T-helper 1 cell treated with Interleukin-12 subunit alpha and Interleukin-12 subunit beta and Interleukin-4 antibody, amounts not matched to agents 30 μg/mL and 1 μg/mL, for 36 hours (primary cell): ENCODE results near the gene PTMS.

Source experiments
- H3K27ac Mint-ChIP-seq: one replicate; pipeline ENCODE4 v1.8.0; 2021; ENCODE audit warnings: mild to moderate bottlenecking, mixed read lengths
- H3K27me3 Mint-ChIP-seq: one replicate; pipeline ENCODE4 v1.8.0; 2021; ENCODE audit warnings: low read depth, mixed read lengths
- H3K36me3 Mint-ChIP-seq: one replicate; pipeline ENCODE4 v1.8.0; 2021; ENCODE audit warnings: low read depth, mixed read lengths
- H3K4me1 Mint-ChIP-seq: one replicate; pipeline ENCODE4 v1.8.0; 2021; ENCODE audit warnings: low read depth, mixed read lengths
- H3K4me3 Mint-ChIP-seq: one replicate; pipeline ENCODE4 v1.8.0; 2021; ENCODE audit warnings: mild to moderate bottlenecking, moderate library complexity, mixed read lengths
- H3K9me3 Mint-ChIP-seq: one replicate; pipeline ENCODE4 v1.8.0; 2021; ENCODE audit warnings: mixed read lengths

Gene PTMS

DNA sequence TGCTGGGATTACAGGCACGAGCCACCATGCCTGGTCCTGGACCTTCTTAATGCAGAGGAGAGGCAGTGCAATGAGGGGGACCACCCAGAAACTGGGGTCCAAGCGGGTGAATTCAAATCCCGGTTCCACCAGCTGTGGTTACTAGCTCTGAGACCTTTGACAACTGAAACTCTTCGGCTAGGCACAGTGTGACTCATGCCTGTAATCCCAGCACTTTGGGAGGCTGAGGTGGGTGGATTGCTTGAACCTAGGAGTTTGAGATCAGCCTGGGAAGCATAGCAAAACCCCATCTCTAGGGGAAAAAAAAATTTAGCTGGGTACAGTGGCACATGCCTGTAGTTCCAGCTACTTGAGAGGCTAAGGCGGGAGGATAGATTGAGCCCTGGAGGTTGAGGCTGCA is 18.1 kb downstream of the PTMS start:
- H3K27me3 Mint-ChIP-seq, result no peaks in the 10 kb centered on the region

DNA sequence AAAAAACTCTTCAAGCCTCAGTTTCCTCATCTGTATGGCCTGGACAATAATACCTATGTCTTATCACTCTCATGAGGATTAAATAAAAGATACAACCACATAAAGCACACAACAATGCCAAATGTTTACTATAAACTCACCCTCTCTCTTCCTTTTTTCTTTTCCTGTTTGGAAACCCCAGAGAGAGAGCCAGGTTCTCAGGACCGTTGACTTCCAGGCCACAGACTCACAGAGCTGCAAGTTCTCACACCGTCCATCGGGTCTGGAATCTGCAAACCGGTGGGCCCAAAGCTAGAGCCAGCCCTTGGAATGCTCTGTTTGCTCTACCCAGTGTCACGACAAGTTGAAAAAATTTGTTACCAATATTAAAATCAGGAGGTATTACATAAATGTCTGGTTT is 18.6 kb downstream of the PTMS start:
- Mint-ChIP-seq H3K27ac (no peak overlapping the region), H3K36me3 (peaks cover 1% of the 10 kb centered on the region), H3K4me3 (no peak overlapping the region), H3K9me3 (no peaks in the 10 kb centered on the region), H3K27me3 (no peaks in the 10 kb centered on the region), H3K4me1 (peaks cover 55% of the 10 kb centered on the region)

More for the DNA sequence above, 18.1 kb downstream of the PTMS start:
- Mint-ChIP-seq H3K9me3 (no peaks in the 10 kb centered on the region), H3K36me3 (no peaks in the 10 kb centered on the region), H3K27ac (no peak overlapping the region), H3K4me3 (no peak overlapping the region), H3K4me1 (peaks cover 56% of the 10 kb centered on the region)

GRCh38 chr12:6786416-6787094 is 20.4 kb downstream of the PTMS start:
- H3K36me3 Mint-ChIP-seq, result peaks cover 5% of the 10 kb centered on the region
- peak overlapping the region; percentile 63 for H3K4me3 Mint-ChIP-seq
- no peaks in the 10 kb centered on the region for H3K27me3 Mint-ChIP-seq
- H3K4me1 Mint-ChIP-seq, result peaks cover 49% of the 10 kb centered on the region
- H3K9me3 Mint-ChIP-seq, result no peaks in the 10 kb centered on the region
- H3K27ac Mint-ChIP-seq, result peak overlapping the region; percentile 93

- peak overlapping the region; percentile 93 for H3K27ac Mint-ChIP-seq
These were observed 21.1 kb downstream of the PTMS start for GRCh38 chr12:6787309-6787708.

DNA sequence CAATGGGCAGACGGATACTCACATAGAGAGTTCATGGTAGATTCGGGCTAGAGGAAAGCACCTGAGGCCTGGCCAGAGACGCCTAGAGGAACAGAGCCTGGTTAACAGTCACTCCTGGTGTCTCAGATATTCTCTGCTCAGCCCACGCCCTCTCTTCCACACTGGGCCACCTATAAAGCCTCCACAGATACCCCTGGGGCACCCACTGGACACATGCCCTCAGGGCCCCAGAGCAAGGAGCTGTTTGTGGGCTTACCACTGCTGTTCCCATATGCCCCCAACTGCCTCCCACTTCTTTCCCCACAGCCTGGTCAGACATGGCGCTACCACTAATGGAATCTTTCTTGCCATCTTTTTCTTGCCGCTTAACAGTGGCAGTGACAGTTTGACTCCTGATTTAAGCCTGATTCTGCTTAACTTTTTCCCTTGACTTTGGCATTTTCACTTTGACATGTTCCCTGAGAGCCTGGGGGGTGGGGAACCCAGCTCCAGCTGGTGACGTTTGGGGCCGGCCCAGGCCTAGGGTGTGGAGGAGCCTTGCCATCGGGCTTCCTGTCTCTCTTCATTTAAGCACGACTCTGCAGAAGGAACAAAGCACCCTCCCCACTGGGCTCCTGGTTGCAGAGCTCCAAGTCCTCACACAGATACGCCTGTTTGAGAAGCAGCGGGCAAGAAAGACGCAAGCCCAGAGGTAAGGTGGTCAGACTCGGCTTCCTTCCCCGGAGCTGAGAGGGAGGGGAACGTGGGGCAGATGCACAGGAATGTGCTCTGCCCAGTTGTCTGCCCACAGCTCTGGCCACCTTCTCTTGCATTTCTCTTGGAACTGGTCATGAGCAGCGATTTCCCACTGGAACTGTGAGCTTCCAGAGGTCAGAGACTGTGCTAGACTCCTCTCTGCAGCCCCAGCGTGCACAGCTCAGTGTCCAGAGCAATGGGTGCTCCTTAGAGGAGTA is 23.1 kb downstream of the PTMS start, which contains the start of gene CD4:
Gene CD4, plus strand, starts transcription at position 557 of the 953 bp plus-strand sequence. CDS start 10,611 bp downstream, outside the sequence.
- Mint-ChIP-seq H3K4me1 (peaks cover 52% of the 10 kb centered on the region), H3K27me3 (no peaks in the 10 kb centered on the region), H3K4me3 (peak within 1 kb of the TSS; percentile 100), H3K36me3 (peaks cover 15% of the 10 kb centered on the region), H3K9me3 (no peaks in the 10 kb centered on the region), H3K27ac (peak within 1 kb of the TSS; percentile 95)

More at GRCh38 chr12:6787309-6787708, 21.1 kb downstream of the PTMS start:
- no peak overlapping the region for H3K4me3 Mint-ChIP-seq
- no peaks in the 10 kb centered on the region for H3K9me3 Mint-ChIP-seq
- H3K27me3 Mint-ChIP-seq, result no peaks in the 10 kb centered on the region
- peaks cover 50% of the 10 kb centered on the region for H3K4me1 Mint-ChIP-seq
- peaks cover 6% of the 10 kb centered on the region for H3K36me3 Mint-ChIP-seq

GRCh38 chr12:6790496-6791150 is 24.5 kb downstream of the PTMS start:
- Mint-ChIP-seq H3K27me3 (no peaks in the 10 kb centered on the region), H3K4me3 (peak overlapping the region; percentile 100), H3K36me3 (peaks cover 22% of the 10 kb centered on the region), H3K27ac (peak overlapping the region; percentile 94), H3K9me3 (no peaks in the 10 kb centered on the region), H3K4me1 (peaks cover 53% of the 10 kb centered on the region)

GRCh38 chr12:6791931-6792520 is 25.9 kb downstream of the PTMS start:
- no peaks in the 10 kb centered on the region for H3K9me3 Mint-ChIP-seq
- peak overlapping the region; percentile 92 for H3K27ac Mint-ChIP-seq
- peak overlapping the region; percentile 100 for H3K4me3 Mint-ChIP-seq
- peaks cover 32% of the 10 kb centered on the region for H3K36me3 Mint-ChIP-seq
- H3K4me1 Mint-ChIP-seq, result peaks cover 51% of the 10 kb centered on the region
- no peaks in the 10 kb centered on the region for H3K27me3 Mint-ChIP-seq

GRCh38 chr12:6792522-6793201 is 26.5 kb downstream of the PTMS start:
- peak overlapping the region; percentile 100 for H3K4me3 Mint-ChIP-seq
- H3K27ac Mint-ChIP-seq, result peak overlapping the region; percentile 92
- H3K27me3 Mint-ChIP-seq, result no peaks in the 10 kb centered on the region
- peaks cover 55% of the 10 kb centered on the region for H3K4me1 Mint-ChIP-seq
- peaks cover 38% of the 10 kb centered on the region for H3K36me3 Mint-ChIP-seq
- no peaks in the 10 kb centered on the region for H3K9me3 Mint-ChIP-seq

GRCh38 chr12:6795088-6795487 is 28.9 kb downstream of the PTMS start:
- Mint-ChIP-seq H3K27me3 (no peaks in the 10 kb centered on the region), H3K4me1 (peaks cover 53% of the 10 kb centered on the region), H3K4me3 (no peak overlapping the region), H3K27ac (peak overlapping the region; percentile 29), H3K9me3 (no peaks in the 10 kb centered on the region), H3K36me3 (peaks cover 54% of the 10 kb centered on the region)

DNA sequence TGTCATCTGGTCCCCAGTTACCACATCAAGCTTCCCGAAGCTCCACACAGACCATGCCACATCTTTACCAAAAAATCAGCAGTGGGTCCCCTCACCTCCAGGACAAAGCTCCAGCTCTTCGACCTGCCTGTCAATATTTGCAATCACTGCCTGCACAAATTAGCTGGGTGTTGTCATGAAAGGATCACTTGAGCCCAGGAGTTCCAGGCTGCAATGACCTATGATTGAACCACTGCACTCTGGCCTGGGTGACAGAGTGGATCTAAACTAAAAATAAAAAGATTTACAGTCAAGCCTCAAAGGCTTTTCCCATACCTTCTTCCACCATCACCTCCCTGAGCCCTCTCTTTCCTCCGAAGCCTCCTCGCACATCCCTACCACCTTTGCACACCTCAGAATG is 30.4 kb downstream of the PTMS start:
- Mint-ChIP-seq H3K36me3 (peaks cover 52% of the 10 kb centered on the region), H3K27ac (peak overlapping the region; percentile 21), H3K27me3 (no peaks in the 10 kb centered on the region), H3K4me1 (peaks cover 50% of the 10 kb centered on the region), H3K9me3 (no peaks in the 10 kb centered on the region), H3K4me3 (no peak overlapping the region)

- Mint-ChIP-seq H3K36me3 (peaks cover 57% of the 10 kb centered on the region), H3K27ac (no peak overlapping the region), H3K27me3 (no peaks in the 10 kb centered on the region), H3K4me1 (peaks cover 33% of the 10 kb centered on the region), H3K9me3 (no peaks in the 10 kb centered on the region), H3K4me3 (no peak overlapping the region)
These were observed 33.0 kb downstream of the PTMS start for GRCh38 chr12:6799147-6799546.

- Mint-ChIP-seq H3K27ac (no peak overlapping the region), H3K4me1 (peaks cover 14% of the 10 kb centered on the region), H3K9me3 (no peaks in the 10 kb centered on the region), H3K27me3 (no peaks in the 10 kb centered on the region), H3K36me3 (peaks cover 38% of the 10 kb centered on the region), H3K4me3 (no peak overlapping the region)
These were observed 41.0 kb downstream of the PTMS start for GRCh38 chr12:6807170-6807569.

DNA sequence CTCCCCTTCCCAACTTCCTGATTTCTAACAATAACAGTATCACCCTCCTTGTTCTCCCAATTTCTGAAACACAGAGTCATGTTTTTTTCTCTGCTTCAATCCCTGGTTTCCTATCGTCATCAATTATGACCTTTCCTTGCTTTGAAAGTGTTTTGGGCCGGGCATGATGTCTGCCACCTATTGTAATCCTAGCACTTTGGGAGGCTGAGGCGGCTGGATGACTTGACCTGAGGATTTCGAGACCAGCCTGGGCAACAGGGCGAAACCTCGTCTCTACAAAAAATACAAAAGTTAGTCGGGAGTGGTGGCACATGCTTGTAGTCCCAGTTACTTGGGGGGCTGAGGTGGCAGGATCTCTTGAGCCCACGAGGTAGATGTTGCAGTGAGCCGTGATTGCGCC is 42.9 kb downstream of the PTMS start:
- Mint-ChIP-seq H3K27me3 (no peaks in the 10 kb centered on the region), H3K4me1 (peaks cover 15% of the 10 kb centered on the region), H3K9me3 (no peaks in the 10 kb centered on the region), H3K36me3 (peaks cover 37% of the 10 kb centered on the region), H3K4me3 (no peak overlapping the region), H3K27ac (no peak overlapping the region)

DNA sequence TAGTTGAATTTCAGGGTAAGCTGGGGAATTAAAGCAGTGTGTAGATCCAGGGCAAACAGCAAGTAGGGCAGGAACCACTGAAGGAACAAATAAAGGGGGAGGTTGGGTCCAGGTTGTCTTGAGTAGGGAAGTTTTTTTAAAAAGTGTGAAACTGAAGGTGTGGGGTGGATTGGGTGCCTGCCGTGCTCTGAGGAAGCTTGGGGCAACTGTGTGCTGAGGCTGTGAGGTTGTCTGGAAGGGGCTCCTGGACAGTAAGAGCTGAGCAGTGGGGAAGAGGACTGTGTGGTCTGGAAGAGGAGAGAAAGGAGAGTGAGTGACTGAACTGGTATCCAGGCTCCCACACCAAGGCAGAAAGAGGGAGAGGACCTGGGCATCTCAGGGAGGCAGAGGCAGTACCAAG is 44.6 kb downstream of the PTMS start:
- H3K9me3 Mint-ChIP-seq, result no peaks in the 10 kb centered on the region
- H3K4me1 Mint-ChIP-seq, result peaks cover 14% of the 10 kb centered on the region
- H3K4me3 Mint-ChIP-seq, result no peak overlapping the region
- peak overlapping the region; percentile 8 for H3K27ac Mint-ChIP-seq
- peaks cover 42% of the 10 kb centered on the region for H3K36me3 Mint-ChIP-seq
- H3K27me3 Mint-ChIP-seq, result no peaks in the 10 kb centered on the region
